GM06990 (cell line): Measurements from ENCODE around the gene CHMP4B.
"Not testable (repeated sequence)": the region's sequence is repeated elsewhere in the genome, so short reads cannot be mapped to it uniquely, and the experiment has no call there.

ENCODE experiments used
- DNase-seq: peaks from one replicate; pipeline ENCODE4 v3.0.0-alpha.2; 2011; ENCODE audit not compliant: insufficient read length; ENCODE audit errors: extremely low read depth
- H3K27me3 ChIP-seq: replicated peaks from 2 replicates; pipeline ENCODE4 v1.6.0; 2011; ENCODE audit warnings: low read length; ENCODE audit not compliant: control insufficient read depth, insufficient read depth
- H3K36me3 ChIP-seq: 2 replicates; pipeline ENCODE4 v1.5.1; 2011; ENCODE audit warnings: low read length; ENCODE audit not compliant: control insufficient read depth, insufficient read depth
- H3K4me3 ChIP-seq: replicated peaks from 2 replicates; pipeline ENCODE4 v1.5.1; 2011; ENCODE audit warnings: low read depth, mild to moderate bottlenecking, control low read depth, low read length
- TF ChIP-seq, protein P1 (sequence below): IDR thresholded peaks from 2 replicates; pipeline ENCODE4 v1.5.1; 2011; ENCODE audit warnings: low read length, control low read depth, mild to moderate bottlenecking, inconsistent platforms; ENCODE audit not compliant: insufficient read depth, poor library complexity, severe bottlenecking

Gene CHMP4B

DNA sequence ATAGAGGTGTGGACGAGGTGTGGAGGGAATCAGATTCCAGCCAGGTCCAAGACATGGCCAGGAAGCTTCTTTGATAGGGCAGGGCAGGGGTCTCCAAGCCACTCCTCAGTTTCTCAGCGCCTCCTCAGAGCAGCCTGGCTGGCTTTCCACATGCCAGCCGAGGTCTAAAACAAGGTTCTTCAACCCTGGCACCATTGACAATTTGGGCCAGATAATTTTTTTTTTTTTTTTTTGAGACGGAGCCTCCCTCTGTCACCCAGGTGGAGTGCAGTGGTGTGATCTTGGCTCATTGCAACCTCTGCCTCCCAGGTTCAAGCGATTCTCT lies 21.3 kb upstream of the CHMP4B start:
- Histone ChIP-seq H3K4me3 (no peak overlapping the region), H3K27me3 (no peaks in the 10 kb centered on the region), H3K36me3 (peaks cover 2% of the 10 kb centered on the region; the same call in 1 of the 2 replicates)
- TF ChIP-seq, protein P1, sequence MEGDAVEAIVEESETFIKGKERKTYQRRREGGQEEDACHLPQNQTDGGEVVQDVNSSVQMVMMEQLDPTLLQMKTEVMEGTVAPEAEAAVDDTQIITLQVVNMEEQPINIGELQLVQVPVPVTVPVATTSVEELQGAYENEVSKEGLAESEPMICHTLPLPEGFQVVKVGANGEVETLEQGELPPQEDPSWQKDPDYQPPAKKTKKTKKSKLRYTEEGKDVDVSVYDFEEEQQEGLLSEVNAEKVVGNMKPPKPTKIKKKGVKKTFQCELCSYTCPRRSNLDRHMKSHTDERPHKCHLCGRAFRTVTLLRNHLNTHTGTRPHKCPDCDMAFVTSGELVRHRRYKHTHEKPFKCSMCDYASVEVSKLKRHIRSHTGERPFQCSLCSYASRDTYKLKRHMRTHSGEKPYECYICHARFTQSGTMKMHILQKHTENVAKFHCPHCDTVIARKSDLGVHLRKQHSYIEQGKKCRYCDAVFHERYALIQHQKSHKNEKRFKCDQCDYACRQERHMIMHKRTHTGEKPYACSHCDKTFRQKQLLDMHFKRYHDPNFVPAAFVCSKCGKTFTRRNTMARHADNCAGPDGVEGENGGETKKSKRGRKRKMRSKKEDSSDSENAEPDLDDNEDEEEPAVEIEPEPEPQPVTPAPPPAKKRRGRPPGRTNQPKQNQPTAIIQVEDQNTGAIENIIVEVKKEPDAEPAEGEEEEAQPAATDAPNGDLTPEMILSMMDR: no peak
- no peak for DNase-seq

- TF ChIP-seq, protein P1: no peak
- DNase-seq: no peak
- no peaks in the 10 kb centered on the region for H3K27me3 ChIP-seq
- H3K36me3 ChIP-seq: peaks cover 2% of the 10 kb centered on the region; the same call in 1 of the 2 replicates
- no peak overlapping the region for H3K4me3 ChIP-seq
Measured at GRCh38 chr20:33790566-33790965, 20.6 kb upstream of the CHMP4B start.

DNA sequence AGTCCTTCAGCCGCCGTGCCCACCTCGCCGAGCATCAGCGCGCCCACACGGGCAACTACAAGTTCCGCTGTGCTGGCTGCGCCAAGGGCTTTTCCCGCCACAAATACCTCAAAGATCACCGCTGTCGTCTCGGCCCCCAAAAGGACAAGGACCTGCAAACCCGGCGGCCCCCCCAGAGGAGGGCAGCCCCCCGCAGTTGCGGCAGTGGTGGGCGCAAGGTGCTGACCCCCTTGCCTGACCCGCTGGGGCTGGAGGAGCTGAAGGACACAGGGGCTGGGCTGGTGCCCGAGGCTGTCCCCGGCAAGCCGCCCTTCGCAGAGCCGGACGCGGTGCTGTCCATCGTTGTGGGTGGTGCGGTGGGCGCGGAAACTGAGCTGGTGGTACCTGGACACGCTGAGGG lies 20.1 kb upstream of the CHMP4B start:
- no peaks in the 10 kb centered on the region for H3K27me3 ChIP-seq
- peaks cover 2% of the 10 kb centered on the region; the same call in 1 of the 2 replicates for H3K36me3 ChIP-seq
- no peak for DNase-seq
- H3K4me3 ChIP-seq: no peak overlapping the region
- TF ChIP-seq, protein P1: no peak

DNA sequence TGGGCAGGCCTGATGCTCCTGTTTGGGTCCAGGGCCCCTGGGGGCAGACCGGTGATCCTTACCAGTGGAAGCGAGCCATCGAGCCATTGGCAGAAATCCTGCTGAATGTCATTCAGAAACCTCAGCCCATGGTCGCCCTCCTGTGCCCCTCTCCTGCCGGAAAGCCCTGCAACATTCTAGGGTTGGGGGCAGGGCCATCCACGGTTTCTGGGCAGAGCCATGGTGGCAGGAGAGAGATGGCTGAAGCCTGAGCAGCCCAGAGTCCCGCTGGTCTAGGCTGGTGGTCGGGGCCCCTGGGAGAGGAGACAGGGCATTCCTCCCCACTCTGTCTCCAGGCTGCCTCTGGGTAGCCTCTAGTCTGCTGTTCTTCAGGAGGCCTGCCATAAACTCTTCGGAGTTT lies 19.6 kb upstream of the CHMP4B start:
- TF ChIP-seq, protein P1: no peak

DNA sequence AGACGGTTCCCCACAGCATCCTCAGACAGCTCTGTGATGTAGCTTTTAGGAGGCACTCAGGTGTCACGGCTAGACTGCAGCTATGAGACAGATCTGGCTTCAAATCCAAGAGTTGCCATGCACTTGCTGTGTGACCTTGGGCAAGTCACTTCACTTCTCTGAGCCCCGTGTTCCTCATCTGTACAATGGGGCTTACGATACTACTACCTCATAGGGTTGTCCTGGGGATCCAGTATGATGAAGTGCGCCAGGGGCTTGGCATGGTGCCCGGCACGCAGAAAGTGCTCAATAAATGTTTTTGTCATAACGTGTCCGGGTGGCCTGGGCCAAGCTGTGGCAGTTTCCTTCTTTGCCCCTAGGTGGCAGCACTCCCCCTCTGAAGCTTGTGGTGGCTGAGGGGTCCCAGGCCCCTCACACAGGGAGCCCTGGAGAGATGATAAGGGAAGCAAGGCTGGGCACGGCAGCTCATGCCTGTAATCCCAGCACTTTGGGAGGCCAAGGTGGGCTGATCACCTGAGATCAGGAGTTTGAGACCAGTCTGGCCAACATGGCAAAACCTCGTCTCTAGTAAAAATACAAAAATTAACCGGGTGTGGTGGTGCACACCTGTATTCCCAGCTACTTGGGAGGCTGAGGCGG lies 19.1 kb upstream of the CHMP4B start:
- peaks cover 2% of the 10 kb centered on the region; the same call in 1 of the 2 replicates for H3K36me3 ChIP-seq
- H3K27me3 ChIP-seq: no peaks in the 10 kb centered on the region
- DNase-seq: peak; percentile 48
- TF ChIP-seq, protein P1: peak; percentile 81
- no peak overlapping the region for H3K4me3 ChIP-seq

More for the DNA sequence above, 19.6 kb upstream of the CHMP4B start:
- H3K27me3 ChIP-seq: no peaks in the 10 kb centered on the region
- no peak for DNase-seq
- peaks cover 2% of the 10 kb centered on the region; the same call in 1 of the 2 replicates for H3K36me3 ChIP-seq
- no peak overlapping the region for H3K4me3 ChIP-seq

DNA sequence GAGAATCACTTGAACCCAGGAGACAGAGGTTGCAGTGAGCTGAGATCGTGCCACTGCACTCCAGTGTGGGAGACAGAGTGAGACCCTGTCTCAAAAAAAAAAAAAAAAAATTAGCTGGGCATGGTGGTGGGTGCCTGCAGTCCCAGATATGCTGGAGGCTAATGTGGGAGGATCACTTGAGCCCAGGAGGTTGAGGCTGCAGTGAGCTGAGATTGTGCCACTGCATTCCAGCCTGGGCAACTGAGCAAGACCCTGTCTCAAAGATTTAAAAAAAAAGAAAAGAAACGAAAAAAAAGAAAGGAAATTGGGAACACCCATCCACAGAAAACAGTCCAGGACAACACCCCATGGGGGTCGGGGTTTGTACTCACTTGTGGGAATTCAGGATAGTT lies 18.6 kb upstream of the CHMP4B start:
- H3K27me3 ChIP-seq, H3K36me3 ChIP-seq, H3K4me3 ChIP-seq, DNase-seq: not testable (repeated sequence)
